OCI-LY1 (cell line): ENCODE measurements around the gene ZYX.

ENCODE experiments used
- CTCF ChIP-seq: fragments of 200-600 bp; sonication (generic), shearing (Covaris generic); IDR thresholded peaks from 2 replicates; pipeline ENCODE4 v1.5.1; 2017; ENCODE audit warnings: mild to moderate bottlenecking, antibody characterized with exemption, low read length, moderate library complexity, mixed read lengths
- EZH2 ChIP-seq: fragments of 200-600 bp; sonication (generic), shearing (Covaris generic); IDR thresholded peaks from 2 replicates; pipeline ENCODE4 v1.8.0; 2017; ENCODE audit warnings: borderline replicate concordance, mixed run types, mild to moderate bottlenecking, antibody characterized with exemption, low read length, moderate library complexity, mixed read lengths

GRCh38 chr7:143358626-143359025 lies 22.5 kb upstream of the ZYX start:
- no peak for TF ChIP-seq CTCF
- TF ChIP-seq EZH2 = no peak
